Activated CD8-positive, alpha-beta memory T cell treated with anti-CD3 and anti-CD28 coated beads for 1 hour (primary cell): ENCODE data around the gene PRUNE1.

Source experiments
- DNase-seq, 2 donors: peaks; one replicate each; pipeline ENCODE4 v3.0.0-alpha.2; 2020; ENCODE audit warnings: low read depth in 1 of 2; ENCODE audit errors: extremely low read depth in 1 of 2

Gene PRUNE1

GRCh38 chr1:151008244-151009205 lies at the start of gene PRUNE1:
TSS of gene PRUNE1 (plus strand) at chr1:151008449. CDS start at chr1:151008633, 184 bp downstream.
- DNase-seq: peak; percentile 94 to 96

GRCh38 chr1:150960646-150961045 lies 47.6 kb upstream of the PRUNE1 start:
- no peak for DNase-seq

GRCh38 chr1:150961756-150962155 lies 46.5 kb upstream of the PRUNE1 start:
- no peak for DNase-seq

- no peak for DNase-seq
Measured at GRCh38 chr1:150963321-150964163, 44.7 kb upstream of the PRUNE1 start.

GRCh38 chr1:150964164-150964489 lies 44.1 kb upstream of the PRUNE1 start:
- no peak for DNase-seq

- DNase-seq: no peak
Measured at GRCh38 chr1:150965605-150966004, 42.6 kb upstream of the PRUNE1 start.

- DNase-seq: no peak
Measured at GRCh38 chr1:150966011-150966410, 42.2 kb upstream of the PRUNE1 start.

GRCh38 chr1:150967936-150968335 lies 40.3 kb upstream of the PRUNE1 start:
- no peak for DNase-seq

GRCh38 chr1:150968491-150968890 lies 39.8 kb upstream of the PRUNE1 start:
- DNase-seq: no peak

- no peak for DNase-seq
Measured at GRCh38 chr1:150969626-150970025, 38.6 kb upstream of the PRUNE1 start.

GRCh38 chr1:150970808-150971582 lies 37.3 kb upstream of the PRUNE1 start:
- DNase-seq: no peak

GRCh38 chr1:150971583-150972416 lies 36.4 kb upstream of the PRUNE1 start:
- no peak for DNase-seq

GRCh38 chr1:150972417-150972940 lies 35.8 kb upstream of the PRUNE1 start:
- no peak for DNase-seq

- no peak for DNase-seq
Measured at GRCh38 chr1:150973258-150973835, 34.9 kb upstream of the PRUNE1 start.

- peak in 1 of 2 donors; percentile 17 for DNase-seq
Measured at GRCh38 chr1:150973836-150974579, 34.2 kb upstream of the PRUNE1 start.

GRCh38 chr1:150974580-150975478 lies 33.4 kb upstream of the PRUNE1 start, which contains the start of gene CERS2:
TSS of gene CERS2 (minus strand) at chr1:150974835. CDS start at chr1:150969090, 5,745 bp downstream.
- DNase-seq: peak; percentile 36 to 69

- DNase-seq: no peak
Measured at GRCh38 chr1:150976401-150976821, 31.8 kb upstream of the PRUNE1 start.
